H9 (cell line): Measurements from ENCODE around the gene ALOX15B. TPM values are rescaled to one million over a fixed set of nuclear protein-coding genes. Genes with fewer than 3 reads are reported as not detected.
A peak's percentile ranks its signal among the peaks of the same experiment; 100 is the strongest.

ENCODE experiments used
- DNase-seq: peaks from one replicate; pipeline ENCODE4 v3.0.0-alpha.2; 2017
- H2AFZ ChIP-seq: one replicate; pipeline ENCODE4 v1.6.1; 2013; ENCODE audit warnings: mild to moderate bottlenecking, low read length, control low read depth, moderate library complexity
- H2AK5ac ChIP-seq: 2 replicates; pipeline ENCODE4 v1.6.1; 2013; ENCODE audit warnings: low read length, control low read depth, mixed read lengths; ENCODE audit not compliant: insufficient read length
- H2BK120ac ChIP-seq: one replicate; pipeline ENCODE4 v1.6.1; 2013; ENCODE audit warnings: low read depth, mild to moderate bottlenecking, low read length, control low read depth, inconsistent platforms; ENCODE audit not compliant: poor library complexity, severe bottlenecking
- H2BK12ac ChIP-seq: 2 replicates; pipeline ENCODE4 v1.6.1; 2013; ENCODE audit warnings: low read length, control low read depth, mixed read lengths, low read depth; ENCODE audit not compliant: insufficient read length
- H2BK15ac ChIP-seq: 2 replicates; pipeline ENCODE4 v1.6.1; 2013; ENCODE audit warnings: low read depth, low read length, control low read depth
- H2BK20ac ChIP-seq: one replicate; pipeline ENCODE4 v1.6.1; 2013; ENCODE audit warnings: low read depth, mild to moderate bottlenecking, low read length, control low read depth, inconsistent platforms; ENCODE audit not compliant: poor library complexity, severe bottlenecking
- H2BK5ac ChIP-seq: 2 replicates; pipeline ENCODE4 v1.6.1; 2013; ENCODE audit warnings: low read length, control low read depth, mixed read lengths; ENCODE audit not compliant: insufficient read length
- H3K14ac ChIP-seq: 2 replicates; pipeline ENCODE4 v1.6.1; 2013; ENCODE audit warnings: low read length, control low read depth; ENCODE audit not compliant: insufficient read depth
- H3K18ac ChIP-seq: 2 replicates; pipeline ENCODE4 v1.6.1; 2013; ENCODE audit warnings: low read depth, mild to moderate bottlenecking, mixed read lengths, low read length, control low read depth; ENCODE audit not compliant: insufficient read length
- H3K23ac ChIP-seq: 2 replicates; pipeline ENCODE4 v1.6.1; 2013; ENCODE audit warnings: low read length, control low read depth, mixed read lengths, low read depth; ENCODE audit not compliant: insufficient read length
- H3K23me2 ChIP-seq: 2 replicates; pipeline ENCODE4 v1.6.1; 2013; ENCODE audit warnings: low read depth, mild to moderate bottlenecking, mixed read lengths, low read length, control low read depth; ENCODE audit not compliant: insufficient read length, poor library complexity, severe bottlenecking
- H3K27ac ChIP-seq: 2 replicates; pipeline ENCODE4 v1.5.1; 2013; ENCODE audit warnings: low read length, control low read depth, mixed read lengths, low read depth; ENCODE audit not compliant: insufficient read length
- H3K27me3 ChIP-seq: 2 replicates; pipeline ENCODE4 v1.6.1; 2013; ENCODE audit warnings: low read length, control low read depth, inconsistent platforms; ENCODE audit not compliant: insufficient read depth
- H3K4ac ChIP-seq: 2 replicates; pipeline ENCODE4 v1.6.1; 2013; ENCODE audit warnings: low read depth, mild to moderate bottlenecking, control low read depth, inconsistent platforms, low read length, moderate library complexity
- H3K4me1 ChIP-seq: 2 replicates; pipeline ENCODE4 v1.6.1; 2013; ENCODE audit warnings: low read length, control low read depth, inconsistent platforms; ENCODE audit not compliant: insufficient read depth
- H3K4me2 ChIP-seq: 2 replicates; pipeline ENCODE4 v1.6.1; 2013; ENCODE audit warnings: low read length, control low read depth, mixed read lengths; ENCODE audit not compliant: insufficient read length, insufficient read depth
- H3K56ac ChIP-seq: 2 replicates; pipeline ENCODE4 v1.6.1; 2013; ENCODE audit warnings: low read depth, mild to moderate bottlenecking, mixed read lengths, low read length, control low read depth; ENCODE audit not compliant: insufficient read length
- H3K79me1 ChIP-seq: 2 replicates; pipeline ENCODE4 v1.6.1; 2013; ENCODE audit warnings: low read depth, mild to moderate bottlenecking, moderate library complexity, low read length, control low read depth, inconsistent platforms; ENCODE audit not compliant: insufficient read depth, poor library complexity, severe bottlenecking
- H3K79me2 ChIP-seq: 2 replicates; pipeline ENCODE4 v1.6.1; 2013; ENCODE audit warnings: low read length, control low read depth, inconsistent platforms; ENCODE audit not compliant: insufficient read depth
- H3K9ac ChIP-seq: 2 replicates; pipeline ENCODE4 v1.6.1; 2013; ENCODE audit warnings: low read length, control low read depth, mixed read lengths; ENCODE audit not compliant: insufficient read length; ENCODE audit errors: extremely low read depth
- H3K9me3 ChIP-seq: one replicate; pipeline ENCODE4 v1.6.1; 2013; ENCODE audit warnings: low read depth, low read length, inconsistent platforms; ENCODE audit not compliant: control insufficient read depth
- H3T11ph ChIP-seq: one replicate; pipeline ENCODE4 v1.6.1; 2013; ENCODE audit warnings: mild to moderate bottlenecking, low read length, control low read depth, inconsistent platforms
- H4K20me1 ChIP-seq: one replicate; pipeline ENCODE4 v1.6.1; 2013; ENCODE audit not compliant: control insufficient read depth, insufficient read length, insufficient read depth
- H4K5ac ChIP-seq: 2 replicates; pipeline ENCODE4 v1.6.1; 2013; ENCODE audit warnings: low read depth, mild to moderate bottlenecking, mixed read lengths, low read length, control low read depth; ENCODE audit not compliant: insufficient read length
- H4K8ac ChIP-seq: replicated peaks from 2 replicates; pipeline ENCODE4 v1.6.1; 2013; ENCODE audit warnings: low read length, control low read depth, mixed read lengths, low read depth; ENCODE audit not compliant: insufficient read length
- H4K91ac ChIP-seq: 2 replicates; pipeline ENCODE4 v1.6.1; 2013; ENCODE audit warnings: low read depth, mild to moderate bottlenecking, moderate library complexity, mixed read lengths, low read length, control low read depth; ENCODE audit not compliant: insufficient read length
- H3K27ac Mint-ChIP-seq, 3 experiments: 2 replicates in 2 of 3; 3 replicates in 1 of 3; pipeline ENCODE4 v1.8.0; 2020 to 2021; ENCODE audit warnings: mixed read lengths in 3 of 3, mild to moderate bottlenecking in 1 of 3, moderate library complexity in 1 of 3
- H3K27me3 Mint-ChIP-seq: 2 replicates; pipeline ENCODE4 v1.8.0; 2021; ENCODE audit warnings: low read depth, mild to moderate bottlenecking, moderate library complexity, mixed read lengths
- H3K36me3 Mint-ChIP-seq, 3 experiments: 2 replicates in 2 of 3; 3 replicates in 1 of 3; pipeline ENCODE4 v1.8.0; 2020 to 2021; ENCODE audit warnings: low read depth in 3 of 3, mixed read lengths in 3 of 3; ENCODE audit not compliant: insufficient read depth in 1 of 3
- H3K4me1 Mint-ChIP-seq, 2 experiments: 2 replicates each; pipeline ENCODE4 v1.8.0; 2020; ENCODE audit warnings: mixed read lengths in 2 of 2
- H3K4me3 Mint-ChIP-seq, 2 experiments: 2 replicates in 1 of 2; 3 replicates in 1 of 2; pipeline ENCODE4 v1.8.0; 2020 to 2021; ENCODE audit warnings: mild to moderate bottlenecking in 2 of 2, mixed read lengths in 2 of 2, moderate library complexity in 1 of 2
- H3K9me3 Mint-ChIP-seq, 2 experiments: 2 replicates in 1 of 2; 3 replicates in 1 of 2; pipeline ENCODE4 v1.8.0; 2020; ENCODE audit warnings: mild to moderate bottlenecking in 2 of 2, mixed read lengths in 2 of 2, moderate library complexity in 1 of 2
- CTCF ChIP-seq: fragments of 200-600 bp; sonication (generic); conservative IDR thresholded peaks from 3 replicates; pipeline ENCODE4 v1.8.0; 2021; ENCODE audit warnings: antibody characterized with exemption, mild to moderate bottlenecking
- whole genome bisulfite sequencing: extraction: QIAGEN DNeasy Blood & Tissue Kit; methylation state at CpG from one replicate; pipeline ENCODE4 v1.1.7; 2013; ENCODE audit warnings: missing lambda C conversion rate, low lambda C conversion rate, mixed read lengths; ENCODE audit not compliant: insufficient read length; ENCODE audit errors: extremely low coverage; 5-methylcytosine and 5-hydroxymethylcytosine counted together
- total RNA-seq: library from RNA; stranded (reverse); gene quantifications from 2 replicates; pipeline ENCODE4 v1.2.1, GENCODE V29; 2021

The ALOX15B gene
- total RNA-seq, 1 experiment from 2014 or later, result not detected

GRCh38 chr17:8075081-8075480 is 36.2 kb downstream of the ALOX15B start:
- WGBS, result no CpG with 5 or more reads among the region's 3 CpGs
- Histone ChIP-seq H3K9me3 (no peaks in the 10 kb centered on the region), H3K79me2 (no peaks in the 10 kb centered on the region), H3K27ac (no peak overlapping the region), H4K8ac (no peak overlapping the region), H2BK5ac (no peak overlapping the region), H2BK120ac (no peak overlapping the region), H3K56ac (no peak overlapping the region), H2BK15ac (no peak overlapping the region), H3K18ac (no peak overlapping the region), H3K9ac (no peak overlapping the region), H3K27me3 (peaks cover 46% of the 10 kb centered on the region), H3K23ac (no peak overlapping the region), H2BK12ac (no peak overlapping the region), H2BK20ac (no peak overlapping the region), H3K4ac (no peak overlapping the region), H4K5ac (no peak overlapping the region), H4K20me1 (no peaks in the 10 kb centered on the region), H4K91ac (no peak overlapping the region), H2AK5ac (no peak overlapping the region), H3K4me2 (no peak overlapping the region), H3K14ac (no peak overlapping the region), H3K4me1 (no peaks in the 10 kb centered on the region), H3K79me1 (no peaks in the 10 kb centered on the region), H2AFZ (no peak overlapping the region), H3K23me2 (peaks cover 22% of the 10 kb centered on the region), H3T11ph (no peak overlapping the region)
- Mint-ChIP-seq H3K27ac (no peak overlapping the region), H3K4me1 (peaks cover 24 to 28% of the 10 kb centered on the region in 2 experiments), H3K9me3 (peaks cover 7 to 9% of the 10 kb centered on the region in 2 experiments; a peak in 4 of 5 replicates), H3K27me3 (peaks cover 91% of the 10 kb centered on the region), H3K4me3 (peak overlapping the region in 1 of 2 experiments; percentile 87; a peak in 1 of 5 replicates), H3K36me3 (peaks cover 0 to 2% (median 0%) of the 10 kb centered on the region in 3 experiments; a peak in 2 of 7 replicates)
- DNase-seq, result no peak
- TF ChIP-seq CTCF, result no peak
